T-helper 1 cell treated with Interleukin-12 subunit alpha and Interleukin-12 subunit beta and Interleukin-4 antibody, amounts not matched to agents 30 μg/mL and 1 μg/mL, for 36 hours (primary cell): ENCODE results near the gene LKAAEAR1.

Experiments used
- H3K27ac Mint-ChIP-seq: one replicate; pipeline ENCODE4 v1.8.0; 2021; ENCODE audit warnings: mild to moderate bottlenecking, mixed read lengths
- H3K27me3 Mint-ChIP-seq: one replicate; pipeline ENCODE4 v1.8.0; 2021; ENCODE audit warnings: low read depth, mixed read lengths
- H3K36me3 Mint-ChIP-seq: one replicate; pipeline ENCODE4 v1.8.0; 2021; ENCODE audit warnings: low read depth, mixed read lengths
- H3K4me1 Mint-ChIP-seq: one replicate; pipeline ENCODE4 v1.8.0; 2021; ENCODE audit warnings: low read depth, mixed read lengths
- H3K4me3 Mint-ChIP-seq: one replicate; pipeline ENCODE4 v1.8.0; 2021; ENCODE audit warnings: mild to moderate bottlenecking, moderate library complexity, mixed read lengths
- H3K9me3 Mint-ChIP-seq: one replicate; pipeline ENCODE4 v1.8.0; 2021; ENCODE audit warnings: mixed read lengths

The LKAAEAR1 gene

DNA sequence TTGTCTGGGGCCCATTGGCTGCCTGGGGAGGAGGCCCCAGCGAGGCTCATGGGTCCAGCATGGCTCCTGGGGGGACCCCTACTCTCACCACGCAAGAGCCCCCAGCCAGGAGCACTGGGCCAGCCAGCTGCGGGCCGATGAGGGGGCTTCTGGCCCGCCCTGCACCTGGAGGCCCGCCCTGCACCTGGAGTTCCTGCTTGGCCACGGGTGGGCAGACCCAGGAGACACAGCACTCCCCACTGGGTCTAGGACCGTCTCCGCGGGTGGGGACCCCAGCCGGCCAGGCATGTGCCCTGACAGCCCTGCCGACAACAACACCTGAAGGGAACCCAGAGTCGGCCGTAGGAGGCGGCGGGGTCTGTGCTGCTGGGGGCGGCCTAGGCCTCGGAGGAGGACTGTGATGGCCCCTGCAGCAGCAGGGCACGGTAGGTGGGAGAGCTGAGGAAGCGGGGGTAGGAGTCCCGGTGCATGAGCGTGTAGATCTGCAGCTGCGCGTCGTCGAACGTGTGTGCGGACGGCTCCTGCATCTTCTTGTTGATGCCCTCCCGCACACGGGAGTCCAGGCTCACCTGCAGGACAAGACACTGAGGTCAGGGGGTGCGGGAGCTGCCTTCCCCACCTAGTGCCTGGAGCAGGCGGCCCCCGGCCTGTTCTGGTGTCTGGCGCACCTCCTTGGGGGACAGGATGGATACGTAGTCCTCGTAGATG is 10.6 kb downstream of the LKAAEAR1 start:
- no peaks in the 10 kb centered on the region for H3K27me3 Mint-ChIP-seq
- H3K4me3 Mint-ChIP-seq = no peak overlapping the region
- H3K4me1 Mint-ChIP-seq = peaks cover 8% of the 10 kb centered on the region
- no peaks in the 10 kb centered on the region for H3K9me3 Mint-ChIP-seq
- H3K36me3 Mint-ChIP-seq = peaks cover 22% of the 10 kb centered on the region
- H3K27ac Mint-ChIP-seq = no peak overlapping the region

DNA sequence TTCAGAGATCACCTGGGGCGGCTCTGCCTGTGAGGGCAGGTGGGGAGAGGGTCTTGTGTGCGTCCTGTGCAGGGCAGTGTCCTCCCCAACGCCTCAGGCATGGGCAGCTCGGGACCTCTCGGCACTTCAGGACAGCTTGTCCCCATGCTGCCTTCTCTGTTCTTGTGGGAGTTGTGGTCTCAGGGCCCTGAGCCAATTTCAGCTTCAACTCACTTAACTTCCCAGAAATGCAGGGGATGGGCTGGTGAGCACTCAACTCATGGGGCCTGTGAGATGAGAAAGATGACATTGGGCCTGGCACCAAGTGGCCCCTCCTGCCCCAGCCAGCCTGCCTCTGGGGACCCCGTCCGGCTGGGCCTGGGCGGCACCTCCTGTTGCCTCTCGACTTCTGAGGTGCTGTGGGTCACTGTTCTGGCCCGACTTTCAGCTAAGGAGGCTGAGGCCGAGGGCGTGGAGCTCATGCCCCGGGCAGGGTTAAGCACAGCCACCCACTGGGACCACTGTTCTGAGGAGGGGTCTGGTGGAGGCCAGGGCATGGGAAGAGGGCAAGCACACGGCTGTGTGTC is 11.6 kb downstream of the LKAAEAR1 start:
- H3K27me3 Mint-ChIP-seq = no peaks in the 10 kb centered on the region
- no peak overlapping the region for H3K4me3 Mint-ChIP-seq
- no peaks in the 10 kb centered on the region for H3K9me3 Mint-ChIP-seq
- no peak overlapping the region for H3K27ac Mint-ChIP-seq
- peaks cover 18% of the 10 kb centered on the region for H3K36me3 Mint-ChIP-seq
- peaks cover 11% of the 10 kb centered on the region for H3K4me1 Mint-ChIP-seq

DNA sequence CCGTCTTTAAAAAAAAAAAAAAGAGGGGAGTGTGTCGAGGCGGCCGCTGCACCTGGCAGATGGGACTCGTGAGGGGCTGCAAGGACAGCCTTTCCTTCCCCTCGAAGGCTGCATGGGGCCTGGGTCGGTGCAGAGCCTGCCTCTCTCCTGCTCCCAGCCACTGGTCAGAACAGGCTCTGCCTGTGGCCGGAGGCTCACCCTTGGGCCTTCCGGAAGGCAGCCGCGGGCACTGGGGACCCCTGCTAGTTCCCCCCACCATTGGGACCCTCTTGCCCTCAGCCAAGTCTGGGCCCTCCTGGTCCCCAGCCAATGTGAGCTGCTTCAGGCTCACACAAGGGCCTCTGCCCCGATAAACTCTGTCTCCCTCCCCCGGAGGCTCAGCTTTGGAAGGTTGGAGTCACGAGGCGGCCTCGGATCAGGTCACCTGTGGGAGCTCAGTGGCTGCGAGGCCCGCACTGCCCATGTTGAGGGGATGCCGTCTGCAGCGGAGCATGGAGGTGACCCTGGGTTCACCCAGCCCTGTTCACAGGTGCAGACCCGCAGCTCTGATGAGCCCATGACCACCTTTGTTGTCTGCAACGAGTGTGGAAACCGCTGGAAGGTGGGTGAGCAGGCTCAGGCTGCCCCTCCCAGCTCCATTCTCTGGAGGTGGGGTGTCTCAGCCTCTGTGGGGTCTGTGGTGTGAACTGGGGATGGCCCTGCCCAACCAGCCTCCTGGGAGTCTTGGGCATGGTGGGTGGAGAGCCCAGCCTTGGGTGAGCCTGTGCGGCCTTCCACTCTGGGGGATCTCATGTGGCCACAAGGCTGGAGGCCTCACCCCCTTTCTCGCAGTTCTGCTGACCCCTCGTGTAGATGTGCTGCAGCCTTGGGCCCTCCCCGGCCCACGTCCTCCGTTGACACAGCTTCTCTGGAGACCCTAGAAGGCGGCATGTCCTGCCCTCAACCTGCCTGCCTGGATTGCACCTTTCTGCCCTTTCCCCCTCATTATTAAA is 12.6 kb downstream of the LKAAEAR1 start:
- H3K4me1 Mint-ChIP-seq = peaks cover 17% of the 10 kb centered on the region
- H3K27me3 Mint-ChIP-seq = no peaks in the 10 kb centered on the region
- no peaks in the 10 kb centered on the region for H3K9me3 Mint-ChIP-seq
- H3K4me3 Mint-ChIP-seq = no peak overlapping the region
- peaks cover 20% of the 10 kb centered on the region for H3K36me3 Mint-ChIP-seq
- no peak overlapping the region for H3K27ac Mint-ChIP-seq

DNA sequence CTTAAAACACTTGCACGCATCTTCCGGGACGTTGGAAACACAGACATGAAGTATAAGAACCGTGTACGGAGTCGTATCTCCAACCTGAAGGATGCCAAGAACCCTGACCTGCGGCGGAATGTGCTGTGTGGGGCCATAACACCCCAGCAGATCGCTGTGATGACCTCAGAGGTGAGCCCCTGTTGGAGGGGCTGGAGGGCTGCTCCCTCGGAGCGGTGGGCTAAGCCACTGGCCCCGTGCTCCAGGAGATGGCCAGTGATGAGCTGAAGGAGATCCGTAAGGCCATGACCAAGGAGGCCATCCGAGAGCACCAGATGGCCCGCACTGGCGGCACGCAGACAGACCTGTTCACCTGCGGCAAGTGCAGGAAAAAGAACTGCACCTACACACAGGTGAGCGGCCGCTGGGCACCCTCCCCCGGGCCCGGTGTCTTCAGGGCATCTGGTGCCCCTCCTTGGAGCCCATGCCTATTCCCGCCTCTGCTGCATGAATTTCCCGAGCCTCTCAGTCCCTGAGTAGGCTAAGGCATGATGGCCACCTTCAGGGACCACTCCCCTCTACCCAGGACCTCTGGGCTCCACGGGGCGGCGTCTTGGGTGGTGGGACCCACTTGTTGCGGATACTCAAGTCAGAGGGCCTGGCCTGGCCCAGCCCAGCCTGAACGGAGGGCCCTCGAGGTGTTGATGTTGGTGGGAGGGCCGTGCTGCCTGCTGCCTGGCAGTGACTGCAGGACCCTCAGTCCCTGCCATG is 13.8 kb downstream of the LKAAEAR1 start:
- Mint-ChIP-seq H3K27me3 (no peaks in the 10 kb centered on the region), H3K27ac (no peak overlapping the region), H3K4me3 (no peak overlapping the region), H3K36me3 (peaks cover 15% of the 10 kb centered on the region), H3K4me1 (peaks cover 28% of the 10 kb centered on the region), H3K9me3 (no peaks in the 10 kb centered on the region)

DNA sequence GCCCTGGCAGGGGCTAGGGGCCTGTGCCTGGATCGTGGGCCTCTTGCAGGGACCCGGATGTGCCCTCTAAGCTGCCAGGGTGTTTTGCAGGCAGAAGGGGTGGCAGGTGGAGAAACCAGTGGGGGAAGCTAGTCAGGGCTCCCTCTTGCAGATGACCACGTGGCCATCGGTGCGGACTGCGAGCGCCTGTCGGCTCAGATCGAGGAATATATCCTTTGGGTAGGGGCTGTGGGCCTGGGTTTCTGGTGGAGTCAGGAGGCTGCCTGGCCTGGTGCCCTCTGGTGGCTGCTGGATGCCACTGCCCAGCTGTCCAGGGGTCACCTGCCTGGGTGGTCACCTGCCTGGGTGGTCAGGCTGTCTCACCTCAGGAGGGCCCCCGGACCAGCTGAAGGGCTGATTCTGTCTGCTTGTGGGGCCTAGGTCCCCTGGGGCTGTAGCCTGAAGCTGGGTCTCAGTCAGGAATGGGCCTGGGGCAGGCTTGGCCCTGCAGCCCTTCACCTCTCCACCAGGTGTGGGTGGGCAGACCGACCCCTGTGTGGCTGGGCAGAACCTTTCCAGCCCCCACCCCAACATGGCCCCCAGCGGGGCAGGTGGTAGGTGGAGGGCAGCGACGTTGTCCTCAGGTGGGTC is 14.5 kb downstream of the LKAAEAR1 start:
- Mint-ChIP-seq H3K4me3 (no peak overlapping the region), H3K36me3 (peaks cover 14% of the 10 kb centered on the region), H3K27me3 (no peaks in the 10 kb centered on the region), H3K27ac (no peak overlapping the region), H3K9me3 (no peaks in the 10 kb centered on the region), H3K4me1 (peaks cover 33% of the 10 kb centered on the region)

DNA sequence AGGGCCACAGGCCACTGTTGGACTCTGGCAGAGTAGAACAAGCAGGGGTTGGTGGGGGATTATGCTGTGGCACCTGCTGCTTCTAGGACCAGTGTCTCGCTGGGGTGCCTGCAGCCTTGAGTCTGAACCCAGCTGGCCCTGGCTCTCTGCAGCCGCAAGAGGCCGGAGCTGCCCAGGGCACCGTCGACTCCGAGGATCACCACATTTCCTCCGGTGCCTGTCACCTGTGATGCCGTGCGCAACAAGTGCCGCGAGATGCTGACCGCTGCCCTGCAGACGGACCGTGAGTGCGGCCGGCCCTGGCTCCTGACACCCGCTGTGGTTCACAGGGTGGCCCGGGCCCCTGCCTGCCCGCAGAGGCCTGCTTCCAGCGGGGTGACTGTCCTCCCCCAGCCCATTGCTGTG is 15.0 kb downstream of the LKAAEAR1 start:
- no peaks in the 10 kb centered on the region for H3K27me3 Mint-ChIP-seq
- H3K4me1 Mint-ChIP-seq = peaks cover 38% of the 10 kb centered on the region
- H3K36me3 Mint-ChIP-seq = peaks cover 14% of the 10 kb centered on the region
- no peak overlapping the region for H3K4me3 Mint-ChIP-seq
- H3K27ac Mint-ChIP-seq = no peak overlapping the region
- H3K9me3 Mint-ChIP-seq = no peaks in the 10 kb centered on the region

DNA sequence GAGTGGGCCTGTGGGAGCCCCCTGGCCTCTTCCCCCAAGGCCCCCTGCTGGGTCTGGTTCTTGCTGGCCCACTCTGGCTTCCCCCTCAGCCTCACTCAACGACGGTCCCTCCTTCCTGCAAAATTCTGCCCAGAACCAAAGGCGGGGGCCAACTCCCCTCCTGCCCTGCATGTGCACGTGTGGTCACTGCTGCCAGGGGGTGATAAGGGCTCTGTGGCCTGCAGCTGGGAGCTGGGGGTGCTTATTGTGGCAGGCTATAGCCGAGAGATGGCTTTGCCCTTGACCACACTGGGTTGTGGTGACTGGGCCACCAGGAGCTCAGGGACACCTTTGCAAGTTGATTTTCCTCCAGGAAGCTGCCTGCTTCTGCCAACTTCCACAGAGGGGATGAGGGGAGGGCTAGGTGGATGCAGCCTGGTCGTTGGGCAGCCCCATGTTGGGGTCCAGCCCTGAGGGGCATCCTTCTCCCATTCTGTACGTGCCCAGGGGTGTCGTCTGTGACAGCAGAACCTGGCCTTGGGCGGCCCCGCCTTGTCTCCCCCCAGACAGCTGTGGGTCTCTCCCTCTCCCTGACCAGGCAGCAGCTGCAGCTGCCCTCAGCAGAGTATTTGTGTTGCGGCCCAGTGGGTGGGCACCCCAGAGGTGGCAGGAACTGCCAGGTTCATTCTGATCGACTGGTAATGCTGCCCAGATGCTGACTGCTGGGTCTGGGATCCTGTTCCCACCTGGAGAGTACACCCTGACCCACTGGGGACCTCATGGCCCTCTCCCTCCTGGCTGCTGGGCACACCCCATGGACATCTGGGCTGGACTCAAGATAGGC is 15.6 kb downstream of the LKAAEAR1 start:
- H3K36me3 Mint-ChIP-seq = peaks cover 10% of the 10 kb centered on the region
- H3K4me1 Mint-ChIP-seq = peaks cover 43% of the 10 kb centered on the region
- no peak overlapping the region for H3K27ac Mint-ChIP-seq
- no peaks in the 10 kb centered on the region for H3K9me3 Mint-ChIP-seq
- no peak overlapping the region for H3K4me3 Mint-ChIP-seq
- H3K27me3 Mint-ChIP-seq = no peaks in the 10 kb centered on the region

DNA sequence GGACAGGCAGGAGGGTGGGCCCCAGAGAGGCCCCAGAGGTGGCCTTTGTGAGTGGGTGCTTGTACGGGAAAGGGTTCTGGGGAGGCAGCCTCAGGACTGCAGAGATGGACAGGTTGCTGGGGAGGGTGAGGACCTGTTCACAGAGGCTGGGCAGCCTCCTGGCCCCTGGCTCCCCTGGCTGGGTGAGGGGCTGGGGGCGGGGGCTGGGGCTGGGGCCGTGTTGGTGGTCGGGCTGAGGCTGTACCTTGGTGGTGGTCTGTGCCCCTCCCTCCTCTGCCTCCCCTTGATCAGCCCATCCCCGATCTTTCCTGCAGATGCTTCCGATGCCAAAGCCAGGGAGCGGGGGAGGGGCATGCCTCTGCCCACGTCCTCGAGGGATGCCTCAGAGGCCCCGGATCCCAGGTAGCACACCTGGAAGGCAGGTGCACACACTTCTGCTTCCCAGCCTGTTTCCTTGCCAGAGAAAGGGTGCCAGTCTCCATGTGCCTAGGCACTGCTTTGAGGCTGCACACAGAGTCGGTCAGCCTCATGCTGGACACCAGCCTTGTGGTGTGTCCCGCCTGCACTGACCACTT is 16.4 kb downstream of the LKAAEAR1 start:
- H3K36me3 Mint-ChIP-seq = peaks cover 6% of the 10 kb centered on the region
- peaks cover 43% of the 10 kb centered on the region for H3K4me1 Mint-ChIP-seq
- peak overlapping the region; percentile 71 for H3K27ac Mint-ChIP-seq
- no peaks in the 10 kb centered on the region for H3K27me3 Mint-ChIP-seq
- no peaks in the 10 kb centered on the region for H3K9me3 Mint-ChIP-seq
- no peak overlapping the region for H3K4me3 Mint-ChIP-seq

DNA sequence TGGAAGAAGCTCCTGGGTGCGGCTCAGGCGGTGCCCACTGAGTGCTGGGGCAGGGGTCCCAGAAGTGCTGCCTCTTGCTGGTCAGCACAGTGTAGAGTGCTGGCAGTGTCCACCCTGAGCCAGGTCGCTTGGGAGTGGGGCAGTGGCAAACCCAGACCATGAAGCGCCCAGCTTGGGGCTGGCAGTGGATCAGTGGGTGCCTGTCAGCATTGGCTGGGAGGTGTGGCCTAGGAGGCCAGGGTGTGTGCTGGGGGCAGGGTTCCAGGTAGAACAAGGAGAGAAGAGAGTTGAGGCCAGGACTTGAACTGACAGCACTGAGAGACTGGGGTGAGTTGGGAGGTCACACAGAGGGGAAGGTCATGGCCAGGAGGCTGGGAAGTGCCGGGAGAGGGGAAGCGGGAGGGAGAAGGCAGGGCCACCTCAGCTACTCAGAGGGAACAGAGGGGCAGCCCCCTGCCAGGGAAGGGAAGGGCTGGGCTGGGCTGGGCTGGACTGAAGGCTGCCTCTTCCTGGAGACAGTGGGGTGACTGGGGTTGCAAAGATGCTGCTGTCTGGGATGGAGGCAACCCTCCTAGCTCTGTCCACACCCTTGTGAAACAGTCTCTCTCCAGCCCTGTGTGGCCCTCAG is 17.1 kb downstream of the LKAAEAR1 start:
- H3K27me3 Mint-ChIP-seq = no peaks in the 10 kb centered on the region
- peak overlapping the region; percentile 68 for H3K4me3 Mint-ChIP-seq
- H3K4me1 Mint-ChIP-seq = peaks cover 45% of the 10 kb centered on the region
- no peaks in the 10 kb centered on the region for H3K9me3 Mint-ChIP-seq
- H3K27ac Mint-ChIP-seq = peak overlapping the region; percentile 76
- peaks cover 1% of the 10 kb centered on the region for H3K36me3 Mint-ChIP-seq

DNA sequence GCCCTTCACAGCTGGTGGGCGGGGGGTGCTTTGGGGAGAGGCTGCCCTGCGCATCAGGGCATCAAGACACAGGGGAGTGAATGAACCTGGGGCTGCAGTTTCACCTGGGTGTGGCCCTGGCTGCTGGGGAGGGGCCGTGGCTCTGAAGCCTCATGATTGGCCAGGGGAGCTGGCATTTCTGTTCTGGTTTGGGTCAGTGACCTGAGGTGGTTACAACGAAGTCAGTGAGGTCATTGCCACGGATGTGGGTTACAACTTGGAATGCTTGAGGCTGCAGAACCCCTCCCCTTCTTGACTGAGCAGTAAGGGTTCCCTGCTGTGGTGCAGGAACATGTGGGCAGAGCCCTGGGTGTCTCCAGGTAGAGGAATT is 18.2 kb downstream of the LKAAEAR1 start:
- Mint-ChIP-seq H3K4me1 (peaks cover 46% of the 10 kb centered on the region), H3K4me3 (peak overlapping the region; percentile 74), H3K9me3 (no peaks in the 10 kb centered on the region)

DNA sequence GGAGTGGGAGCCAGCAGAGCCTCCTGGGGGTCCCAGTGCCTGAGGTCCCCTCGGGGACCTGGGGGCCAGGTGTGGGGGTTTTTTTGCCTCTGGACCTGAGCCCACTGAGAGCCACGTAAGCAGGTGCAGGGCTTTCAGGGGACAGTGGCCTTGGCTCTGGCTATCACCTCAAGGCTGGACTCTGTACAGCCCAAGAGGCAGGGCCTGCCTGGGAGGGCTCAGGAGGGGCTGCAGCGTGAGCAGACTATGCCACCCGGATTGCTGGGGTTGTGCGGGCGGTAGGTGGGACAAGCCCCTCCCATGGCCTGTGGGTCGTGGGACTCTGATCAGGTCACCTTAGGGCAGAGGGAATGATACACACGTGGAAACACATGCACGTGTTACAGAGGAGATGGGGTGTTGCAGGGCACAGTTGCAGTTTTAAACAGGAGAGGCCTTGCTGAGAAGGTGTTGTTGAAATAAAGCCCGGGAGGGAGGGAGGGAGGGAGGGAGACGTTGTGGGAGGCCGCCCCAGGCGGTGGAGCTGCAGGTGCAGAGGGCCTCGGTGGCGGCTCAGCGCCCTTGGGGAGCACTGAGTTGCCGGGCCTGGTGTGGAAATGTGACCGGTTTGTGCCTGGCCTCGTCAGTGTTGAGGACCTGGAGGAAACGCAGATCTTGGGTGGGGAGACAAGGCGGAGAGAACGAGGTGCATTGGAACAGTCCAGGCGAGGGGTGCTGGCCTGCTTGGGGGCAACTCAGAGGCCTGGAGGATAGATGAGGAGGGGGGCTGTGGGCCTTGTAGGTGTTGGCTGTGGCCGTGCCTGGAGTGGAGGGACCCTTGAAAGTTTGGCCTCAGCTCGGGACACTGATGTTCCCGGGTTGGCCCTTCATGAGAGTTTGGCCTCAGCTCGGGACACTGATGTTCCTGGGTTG is 18.9 kb downstream of the LKAAEAR1 start:
- peak overlapping the region; percentile 96 for H3K27ac Mint-ChIP-seq
- peaks cover 1% of the 10 kb centered on the region for H3K36me3 Mint-ChIP-seq
- peak overlapping the region; percentile 74 for H3K4me3 Mint-ChIP-seq
- H3K27me3 Mint-ChIP-seq = no peaks in the 10 kb centered on the region
- peaks cover 46% of the 10 kb centered on the region for H3K4me1 Mint-ChIP-seq
- no peaks in the 10 kb centered on the region for H3K9me3 Mint-ChIP-seq

More for the DNA sequence above, 18.2 kb downstream of the LKAAEAR1 start:
- H3K27ac Mint-ChIP-seq = peak overlapping the region; percentile 96
- no peaks in the 10 kb centered on the region for H3K27me3 Mint-ChIP-seq
- H3K36me3 Mint-ChIP-seq = peaks cover 1% of the 10 kb centered on the region

DNA sequence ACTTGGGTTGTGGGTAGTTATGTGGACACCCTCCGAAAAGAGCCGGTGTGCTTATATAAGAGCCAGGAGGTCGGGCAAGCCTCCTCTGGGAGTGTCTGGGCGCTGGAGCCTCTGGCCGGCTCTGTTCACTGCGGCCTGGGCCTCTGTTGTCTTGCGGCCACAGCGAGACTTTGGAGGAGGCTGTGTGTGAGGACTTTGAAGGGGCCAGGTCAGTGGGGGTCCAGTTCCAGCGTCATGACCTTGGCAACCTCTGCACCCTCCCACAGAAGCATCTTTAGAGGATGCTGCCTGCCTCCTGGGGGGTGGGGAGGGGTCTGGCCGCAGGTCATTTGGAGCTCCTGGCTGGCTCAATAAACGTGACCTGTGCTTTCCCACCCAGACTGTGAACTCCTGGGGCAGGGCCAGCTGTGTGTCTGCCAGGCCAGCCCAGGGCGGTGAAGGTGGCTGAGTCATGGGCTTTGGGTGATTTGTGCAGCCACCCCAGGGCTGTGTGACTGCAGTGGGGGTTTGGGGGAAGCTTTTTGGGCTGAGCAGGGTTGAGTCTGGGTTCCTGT is 20.0 kb downstream of the LKAAEAR1 start:
- H3K4me1 Mint-ChIP-seq = peaks cover 47% of the 10 kb centered on the region
- H3K36me3 Mint-ChIP-seq = peaks cover 1% of the 10 kb centered on the region
- peak overlapping the region; percentile 81 for H3K27ac Mint-ChIP-seq
- H3K4me3 Mint-ChIP-seq = peak overlapping the region; percentile 85
- no peaks in the 10 kb centered on the region for H3K27me3 Mint-ChIP-seq
- no peaks in the 10 kb centered on the region for H3K9me3 Mint-ChIP-seq
